HG03095 (cell line): ENCODE results near the gene BRMS1.

Experiments used
- ATAC-seq: cut with Tn5 transposase; IDR thresholded peaks from one replicate; pipeline ENCODE4 v1.9.1; 2021; ENCODE audit warnings: moderate library complexity; ENCODE audit not compliant: unreplicated experiment

The BRMS1 gene

DNA sequence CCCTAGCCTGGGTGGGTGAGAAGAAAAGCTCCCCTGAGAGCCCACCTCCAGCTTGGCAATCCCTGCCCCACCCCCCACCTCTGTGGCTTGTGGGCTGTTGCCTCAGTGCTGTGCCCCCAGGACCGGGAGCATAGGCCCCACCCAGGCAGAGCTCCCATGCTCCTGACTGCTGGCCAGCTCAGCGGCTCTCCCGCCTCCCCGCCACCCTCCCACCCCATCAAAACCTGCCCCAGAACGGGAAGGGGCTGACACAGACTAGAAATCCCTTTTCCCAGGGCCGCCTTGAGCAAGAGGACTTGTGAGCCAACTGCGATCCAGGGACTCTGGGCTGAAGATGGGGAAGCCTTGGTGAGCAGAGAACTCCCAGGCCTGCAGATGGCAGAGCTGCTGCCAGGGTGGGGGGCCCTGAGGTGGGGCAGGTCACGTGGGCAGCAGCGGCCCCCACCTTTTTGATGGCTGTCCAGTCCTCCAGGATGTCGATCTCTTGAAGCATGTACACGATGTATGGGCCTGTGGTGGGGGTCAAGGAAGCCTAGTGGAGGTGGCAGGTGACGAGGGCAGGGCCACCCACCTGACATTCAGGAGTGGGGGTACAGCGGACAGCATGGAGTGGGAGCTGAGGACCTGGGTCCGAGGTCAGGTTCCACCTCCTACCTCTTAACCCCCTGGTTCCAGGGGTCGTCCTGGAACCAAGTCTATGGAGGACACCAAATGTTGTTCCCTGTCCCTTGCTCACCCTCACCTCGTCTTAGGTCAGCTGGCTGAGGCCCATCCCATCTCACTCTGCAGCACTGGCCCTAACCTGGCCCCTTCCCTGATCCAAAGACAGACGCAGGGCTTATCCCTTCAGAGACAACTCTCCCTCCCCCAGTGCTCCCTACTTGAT is 6.4 kb downstream of the BRMS1 start:
- ATAC-seq: no peak

DNA sequence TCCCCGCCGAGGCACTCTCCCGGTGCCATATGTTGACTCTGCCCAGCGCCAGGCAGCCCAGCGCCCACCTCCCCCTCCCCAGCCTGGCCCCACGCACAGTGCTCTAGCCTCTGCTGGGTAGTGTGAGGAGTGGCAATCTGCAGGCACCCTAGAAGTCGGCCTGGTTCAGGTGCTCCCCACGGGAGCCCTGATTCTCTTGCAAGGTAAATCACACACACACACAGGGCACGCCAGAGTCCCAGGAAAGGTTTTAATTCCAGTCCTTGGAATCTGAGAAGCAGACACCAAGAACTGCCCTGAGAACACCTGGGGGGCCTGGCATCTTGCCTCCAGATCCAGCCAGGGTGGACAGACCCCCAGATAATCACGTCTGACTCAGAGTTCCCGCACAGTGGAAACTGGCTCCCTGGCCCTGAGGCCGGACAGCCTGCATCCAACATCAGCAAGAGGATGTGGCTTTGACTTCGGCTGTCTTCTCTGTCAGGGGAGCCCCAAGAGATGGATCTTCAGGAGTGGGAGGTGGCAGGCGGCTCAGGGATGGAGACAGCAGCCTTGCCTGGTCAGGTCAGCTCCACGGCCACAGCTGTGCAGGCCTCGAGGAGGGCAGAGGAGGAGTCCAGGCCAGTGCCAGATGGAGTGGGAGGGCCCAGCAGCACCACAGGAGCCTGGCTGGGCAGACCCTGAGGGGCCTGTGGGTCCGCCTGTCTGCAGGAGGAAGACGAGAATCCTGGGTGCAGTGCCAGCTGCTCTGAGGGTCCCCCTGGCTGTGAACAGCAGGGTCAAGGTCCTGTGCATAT is 7.6 kb downstream of the BRMS1 start:
- ATAC-seq: no peak

DNA sequence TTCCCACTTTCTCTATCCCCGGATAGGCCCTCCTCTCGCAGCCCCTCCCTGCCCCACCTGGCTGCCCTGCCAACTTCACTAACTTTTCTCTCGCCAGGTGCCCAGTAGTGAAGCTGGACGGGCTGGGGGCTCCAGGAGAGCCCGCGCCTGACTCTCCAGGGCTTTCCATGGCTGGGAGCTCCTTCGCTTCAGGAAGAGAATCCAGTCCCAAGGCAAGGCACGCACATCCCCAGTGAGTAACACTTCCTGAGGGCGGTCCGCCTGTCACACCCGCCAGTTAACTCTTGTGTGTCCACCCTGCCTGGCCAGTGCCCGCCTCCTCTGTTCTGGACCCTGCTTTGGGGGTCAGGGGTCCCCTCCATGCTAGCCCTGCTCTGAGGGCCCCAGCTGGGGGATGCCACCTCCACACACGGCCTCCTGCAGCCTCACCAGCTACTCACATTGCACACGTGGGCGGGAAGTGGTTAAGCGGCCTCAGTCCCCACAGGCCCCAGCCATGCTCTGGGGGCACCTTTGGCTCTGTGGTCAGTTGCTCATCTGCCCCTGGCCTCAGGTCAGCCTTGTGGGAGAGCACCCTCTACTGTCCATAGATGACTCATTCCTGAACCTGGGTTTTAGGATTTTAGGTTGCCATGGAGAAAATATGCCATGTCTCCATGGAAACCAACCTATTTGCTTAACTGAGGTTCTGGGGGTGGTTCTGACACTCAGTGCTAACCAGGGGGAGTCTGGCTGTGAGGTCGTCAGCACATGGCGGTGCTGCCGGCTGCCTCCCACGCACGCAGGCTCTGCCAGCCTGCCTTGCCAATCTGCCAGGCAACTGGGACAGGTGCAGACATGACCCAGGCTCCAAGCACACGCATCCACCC is 8.4 kb downstream of the BRMS1 start, which contains the start of gene RIN1:
Gene RIN1, minus strand, starts transcription at position 201 of the 869 bp plus-strand sequence. Its CDS starts 32 bp downstream, at position 169.
- ATAC-seq: no peak

DNA sequence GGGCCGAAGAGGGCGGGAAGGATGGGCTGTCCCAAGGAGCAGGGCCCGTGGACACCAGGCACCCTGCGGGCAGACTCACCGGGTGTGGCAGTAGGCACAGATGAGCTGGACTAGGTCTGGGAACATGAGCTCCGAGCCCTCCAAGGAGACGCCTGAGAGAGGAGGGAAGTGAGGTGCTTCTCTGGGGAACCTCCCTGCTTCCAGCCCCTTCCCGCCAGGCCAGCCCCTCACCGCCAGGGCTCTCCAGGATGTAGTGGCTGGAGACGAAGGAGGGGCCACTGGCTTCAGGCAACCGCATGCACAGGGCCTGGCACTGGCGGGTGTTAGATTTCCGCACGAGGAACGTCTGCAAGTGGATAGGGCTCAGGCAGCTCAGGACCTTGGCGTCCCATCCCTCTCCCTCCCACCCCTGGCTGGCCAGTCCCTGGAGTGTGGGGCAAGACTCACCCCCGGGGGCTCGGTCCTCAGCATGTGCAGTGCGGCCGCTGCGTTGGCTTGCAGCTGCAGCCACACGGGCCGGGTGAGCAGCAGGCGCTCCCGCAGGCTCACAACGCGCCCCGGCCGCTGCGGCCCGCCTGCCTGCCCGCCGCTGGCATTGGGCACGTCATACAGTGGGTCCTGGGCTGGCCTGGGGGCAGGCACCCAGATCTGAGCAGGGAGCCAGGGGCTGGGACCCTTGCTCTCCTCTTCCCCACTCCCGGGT is 9.2 kb downstream of the BRMS1 start:
- ATAC-seq: no peak

DNA sequence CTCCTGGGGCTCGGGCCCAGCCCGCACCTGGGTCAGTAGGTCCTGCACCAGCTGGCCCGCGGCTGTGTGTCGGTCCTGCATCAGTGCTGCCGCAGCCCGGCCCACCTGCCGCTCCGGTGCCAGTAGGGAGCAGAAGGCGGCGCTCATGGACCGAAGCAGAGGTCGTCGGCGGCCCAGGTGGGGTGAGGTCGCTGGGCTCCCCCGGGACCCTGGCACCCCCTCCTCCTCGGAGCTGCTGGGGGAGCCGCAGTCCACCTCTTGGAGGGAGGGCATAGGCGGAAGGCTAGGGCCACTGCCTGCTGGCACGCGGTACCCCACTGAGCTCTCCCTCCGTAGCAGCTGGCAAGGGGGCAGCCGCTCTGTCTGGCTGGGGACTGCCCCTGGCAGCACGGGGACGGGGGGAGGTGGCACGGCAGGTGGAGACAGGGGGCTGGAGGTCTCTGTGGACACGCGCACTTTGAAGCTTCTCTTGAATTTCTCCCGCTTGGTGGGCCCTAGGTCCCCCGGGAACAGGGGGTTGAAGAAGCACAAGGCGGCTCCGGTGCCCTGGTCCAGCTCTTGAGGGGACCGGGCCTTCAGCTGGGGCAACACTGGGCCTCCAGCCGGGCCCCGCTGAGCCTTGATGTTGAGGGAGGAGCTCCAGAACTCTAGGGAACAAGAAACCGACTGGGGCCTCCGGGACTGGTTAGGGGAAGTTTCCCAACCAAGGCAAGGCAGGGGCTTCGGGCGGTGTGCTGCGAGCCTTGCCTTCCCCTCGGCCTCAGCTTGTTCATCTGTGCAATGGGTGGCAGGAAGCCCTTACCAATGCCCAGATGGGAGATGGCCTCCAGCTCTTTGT is 10.1 kb downstream of the BRMS1 start:
- no peak for ATAC-seq

DNA sequence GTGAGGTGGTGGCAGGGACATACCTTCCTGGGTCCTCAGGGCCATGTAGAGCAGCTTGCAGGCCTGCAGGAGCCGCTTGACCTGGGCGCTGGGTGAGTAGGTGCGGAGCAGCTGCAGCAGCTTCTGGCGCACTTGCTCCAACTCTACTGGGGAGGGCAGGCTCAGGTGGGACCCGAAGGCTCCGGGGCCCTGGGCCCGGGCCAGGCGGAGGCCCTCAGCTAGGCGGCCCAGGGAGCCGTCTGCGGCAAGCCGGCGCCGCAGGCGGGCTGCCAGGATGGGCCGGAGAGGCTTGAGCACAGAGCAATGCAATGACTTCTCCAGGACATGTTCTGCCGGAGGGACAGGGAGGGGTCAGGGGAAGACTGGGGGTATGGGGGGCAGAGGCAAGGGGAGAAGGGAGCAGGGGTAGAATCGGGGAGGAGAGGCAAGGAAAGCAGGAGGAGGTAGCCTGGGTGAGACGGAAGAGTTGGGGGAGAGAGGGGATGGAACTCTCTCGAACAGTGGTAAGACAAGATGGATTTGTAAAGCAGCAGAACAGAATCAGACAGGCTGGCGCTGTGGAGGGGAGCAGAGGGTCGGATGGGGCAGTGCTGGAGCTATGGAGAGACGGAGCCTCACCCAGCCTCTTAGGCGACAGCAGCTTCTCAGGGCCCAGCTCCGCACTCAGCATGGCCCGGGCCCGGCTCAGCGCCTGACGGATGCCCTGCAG is 10.9 kb downstream of the BRMS1 start:
- ATAC-seq: no peak

DNA sequence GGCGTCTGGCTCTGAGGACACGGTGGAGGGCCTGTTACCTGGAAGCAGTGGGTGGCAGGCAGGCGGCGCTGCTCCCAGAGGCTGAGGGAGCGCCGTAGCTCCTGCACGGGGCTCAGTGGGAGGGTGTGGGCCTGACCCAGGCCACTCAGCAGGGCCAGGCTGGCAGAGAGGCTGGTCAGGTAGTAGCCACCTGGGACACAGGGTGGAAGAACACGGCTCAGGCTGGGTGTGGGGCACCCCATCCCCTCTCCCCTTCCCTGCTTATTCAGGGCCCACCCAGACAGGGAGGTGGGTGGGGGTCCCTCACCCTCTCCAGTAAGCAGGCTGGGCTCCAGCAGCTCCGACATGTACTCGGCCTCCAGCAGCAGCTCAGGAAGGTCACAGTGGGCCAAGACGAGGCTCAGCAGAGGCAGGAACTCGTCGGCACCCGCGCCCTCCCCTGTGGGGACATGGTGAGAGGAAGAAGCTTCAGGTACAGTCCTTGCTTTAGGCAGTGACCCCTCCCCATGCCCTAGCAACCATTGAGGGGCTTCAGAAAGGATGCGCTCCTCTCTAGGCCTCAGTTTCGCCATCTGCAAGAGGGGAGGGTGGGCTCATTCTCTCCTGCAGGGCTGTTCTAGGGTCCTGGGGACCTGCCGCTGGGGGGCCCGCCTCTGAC is 11.6 kb downstream of the BRMS1 start:
- ATAC-seq: no peak

DNA sequence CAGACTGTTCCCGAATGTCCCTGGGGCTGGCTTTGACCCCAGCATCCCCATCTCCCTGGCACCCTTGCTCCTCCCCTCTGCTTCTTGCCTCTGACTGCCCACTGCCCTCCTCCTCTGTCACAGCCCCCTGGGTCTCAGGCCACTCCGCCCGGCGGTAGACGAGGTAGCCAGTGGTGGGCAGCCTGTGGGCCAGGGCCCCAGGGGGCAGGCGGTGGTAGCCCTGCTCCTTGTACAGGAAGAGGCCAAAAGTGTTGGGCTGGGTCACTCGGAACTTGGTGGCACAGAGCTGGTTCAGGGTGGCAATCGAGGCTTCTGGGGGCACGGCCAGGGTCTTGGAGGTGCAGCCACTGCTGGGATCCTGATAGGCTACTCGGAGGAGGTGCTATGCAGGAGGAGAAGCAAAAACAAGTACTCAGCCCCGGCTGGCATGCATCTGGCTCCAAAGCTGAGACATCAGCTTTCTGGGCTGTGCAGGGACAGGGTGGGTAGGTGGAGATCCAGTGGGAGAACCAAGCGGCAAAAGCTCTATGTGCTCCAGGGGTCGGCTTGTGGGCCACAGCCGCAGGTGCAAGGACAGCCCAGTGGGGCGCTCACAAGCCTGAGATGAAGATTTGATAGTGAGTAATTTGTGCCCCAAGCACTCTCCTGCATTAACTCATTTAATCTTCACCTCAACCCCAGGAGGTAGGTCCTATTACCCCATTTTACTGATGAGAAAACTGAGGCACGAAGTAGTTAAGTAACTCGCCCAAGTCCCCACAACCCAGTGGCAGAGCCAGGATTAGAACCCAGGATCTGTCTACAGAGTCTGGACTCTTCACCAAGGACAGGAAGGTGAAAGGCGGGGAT is 12.3 kb downstream of the BRMS1 start:
- ATAC-seq: no peak

DNA sequence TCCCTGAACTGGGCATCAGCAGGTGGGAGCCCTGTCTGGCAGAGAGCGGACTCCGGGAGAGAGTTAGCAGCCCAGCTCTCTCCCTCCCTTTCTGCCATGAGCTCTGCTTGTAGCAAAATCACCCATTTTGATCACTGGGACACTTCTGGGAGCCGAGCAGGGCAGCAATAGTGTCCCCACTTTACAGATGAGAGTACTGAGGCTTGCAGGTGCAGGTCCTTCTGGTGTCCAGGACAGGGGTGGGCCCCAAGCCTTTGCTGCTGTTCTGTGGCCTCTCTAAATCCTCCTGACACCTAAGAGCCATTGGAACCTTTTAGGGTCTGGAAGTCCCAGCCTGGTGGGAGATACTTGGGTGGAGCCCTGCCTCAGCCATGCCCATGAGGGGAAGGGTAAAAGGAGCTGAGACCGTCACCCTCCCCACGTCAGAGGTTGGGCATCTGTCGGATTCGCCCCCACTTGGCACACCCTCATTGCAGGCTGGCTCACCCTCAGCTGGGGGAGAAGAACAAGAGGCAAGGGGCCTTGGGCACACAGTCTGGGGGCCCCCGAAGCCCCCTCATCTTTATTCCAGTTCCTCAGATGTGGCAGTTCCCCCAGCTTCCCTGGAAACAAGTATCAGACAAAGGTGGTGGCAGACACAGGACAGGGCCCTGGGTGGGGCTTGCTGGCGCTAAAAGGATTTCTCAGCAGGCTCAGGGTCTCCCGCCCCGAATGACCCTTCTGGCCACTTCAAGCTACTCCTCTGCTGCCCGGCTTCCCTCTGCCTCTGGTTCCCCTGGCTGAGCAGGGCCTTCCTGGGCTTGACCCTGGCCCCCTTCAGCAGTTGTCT is 13.1 kb downstream of the BRMS1 start:
- no peak for ATAC-seq

DNA sequence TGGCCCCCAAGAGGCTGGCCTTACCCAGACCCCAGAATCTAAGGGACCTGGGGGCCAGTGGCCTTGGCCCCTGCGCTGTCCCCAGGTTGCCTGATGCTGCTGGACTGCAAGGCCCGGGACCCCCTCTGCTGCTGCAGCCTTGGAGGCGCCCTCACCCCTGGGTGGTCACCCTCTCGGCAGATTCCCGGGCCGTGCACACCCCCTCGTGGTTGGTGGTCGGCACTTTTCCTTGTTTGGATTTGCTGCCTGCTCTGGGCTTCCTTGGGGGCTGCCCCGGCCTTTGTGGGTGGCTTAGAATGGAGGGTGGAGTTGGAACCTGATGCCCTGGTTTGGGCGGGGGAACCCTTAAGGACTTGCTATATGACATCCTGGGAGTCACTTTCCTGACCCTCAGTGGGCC is 14.0 kb downstream of the BRMS1 start:
- ATAC-seq: no peak

DNA sequence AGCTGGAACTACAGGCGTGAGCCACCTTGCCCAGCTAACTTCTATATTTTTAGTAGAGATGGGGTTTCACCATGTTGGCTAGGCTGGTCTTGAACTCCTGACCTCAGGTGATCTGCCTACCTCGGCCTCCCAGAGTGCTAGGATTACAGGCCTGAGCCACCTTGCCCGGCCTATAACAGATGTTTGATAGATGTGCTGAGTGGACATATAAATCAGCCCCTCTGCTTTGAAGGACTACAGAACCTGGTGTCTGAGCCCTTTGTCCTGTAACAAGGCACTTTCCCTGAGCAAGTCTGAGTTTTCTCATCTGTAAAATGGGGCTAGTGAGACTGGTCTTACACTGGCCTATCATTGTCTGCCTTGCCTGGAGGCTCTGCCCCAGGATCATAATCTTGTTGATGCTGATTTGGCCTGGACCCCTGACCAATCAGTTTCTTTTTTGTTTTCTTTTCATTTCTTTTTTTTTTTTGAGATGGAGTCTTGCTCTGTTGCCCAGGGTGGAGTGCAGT is 15.7 kb downstream of the BRMS1 start:
- no peak for ATAC-seq

DNA sequence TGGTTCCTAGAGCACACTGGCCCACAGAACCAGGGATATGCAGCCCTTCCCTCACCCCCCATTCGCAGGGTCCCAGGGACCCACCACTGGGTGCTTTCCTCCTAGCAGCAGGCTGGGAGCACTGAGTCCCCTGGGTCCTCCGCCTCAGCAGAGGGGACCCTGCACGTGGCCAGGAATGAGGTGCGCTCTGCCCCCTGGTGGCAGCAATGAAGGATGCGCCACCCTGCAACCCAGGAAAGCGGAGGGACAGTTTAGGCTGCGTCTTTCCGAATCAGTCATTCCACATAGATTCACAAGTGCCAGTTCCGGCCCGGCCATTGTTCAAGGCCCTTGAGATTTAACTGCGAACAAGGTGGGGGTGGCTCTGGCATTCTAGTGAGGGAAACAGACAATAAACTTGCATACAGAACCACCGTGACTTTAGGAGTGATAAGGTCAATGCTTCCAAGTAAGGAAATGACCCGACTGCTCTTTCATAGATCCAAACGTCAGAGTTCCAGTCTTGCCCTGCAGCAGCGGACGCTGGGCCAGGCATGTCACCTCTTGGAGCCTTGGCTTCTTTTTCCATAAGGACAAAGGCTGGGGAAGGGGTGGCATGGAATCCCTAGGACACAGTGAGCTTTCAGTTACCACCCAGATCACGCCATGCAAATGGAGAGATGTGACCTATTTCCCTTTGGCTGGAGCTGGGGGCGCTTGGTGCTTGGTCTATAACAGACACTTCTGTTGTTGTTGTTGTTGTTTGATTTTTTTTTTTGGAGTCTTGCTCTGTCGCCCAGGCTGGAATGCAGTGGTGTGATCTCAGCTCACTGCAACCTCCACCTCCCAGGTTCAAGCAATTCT is 16.4 kb downstream of the BRMS1 start:
- no peak for ATAC-seq

DNA sequence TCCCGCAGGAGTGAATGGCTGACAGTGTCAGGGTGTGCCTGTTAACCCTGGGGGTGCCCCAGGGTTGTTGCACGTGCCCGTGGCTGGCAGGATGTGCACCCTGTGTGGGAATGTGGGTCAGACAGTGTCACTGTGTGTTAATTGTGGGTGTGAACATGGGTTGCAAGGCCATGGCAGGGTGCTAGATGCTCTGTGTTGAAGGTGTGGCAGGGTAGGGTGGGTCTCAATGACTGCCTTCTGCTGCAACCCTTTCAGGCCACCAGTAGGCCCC is 16.9 kb downstream of the BRMS1 start:
- no peak for ATAC-seq

DNA sequence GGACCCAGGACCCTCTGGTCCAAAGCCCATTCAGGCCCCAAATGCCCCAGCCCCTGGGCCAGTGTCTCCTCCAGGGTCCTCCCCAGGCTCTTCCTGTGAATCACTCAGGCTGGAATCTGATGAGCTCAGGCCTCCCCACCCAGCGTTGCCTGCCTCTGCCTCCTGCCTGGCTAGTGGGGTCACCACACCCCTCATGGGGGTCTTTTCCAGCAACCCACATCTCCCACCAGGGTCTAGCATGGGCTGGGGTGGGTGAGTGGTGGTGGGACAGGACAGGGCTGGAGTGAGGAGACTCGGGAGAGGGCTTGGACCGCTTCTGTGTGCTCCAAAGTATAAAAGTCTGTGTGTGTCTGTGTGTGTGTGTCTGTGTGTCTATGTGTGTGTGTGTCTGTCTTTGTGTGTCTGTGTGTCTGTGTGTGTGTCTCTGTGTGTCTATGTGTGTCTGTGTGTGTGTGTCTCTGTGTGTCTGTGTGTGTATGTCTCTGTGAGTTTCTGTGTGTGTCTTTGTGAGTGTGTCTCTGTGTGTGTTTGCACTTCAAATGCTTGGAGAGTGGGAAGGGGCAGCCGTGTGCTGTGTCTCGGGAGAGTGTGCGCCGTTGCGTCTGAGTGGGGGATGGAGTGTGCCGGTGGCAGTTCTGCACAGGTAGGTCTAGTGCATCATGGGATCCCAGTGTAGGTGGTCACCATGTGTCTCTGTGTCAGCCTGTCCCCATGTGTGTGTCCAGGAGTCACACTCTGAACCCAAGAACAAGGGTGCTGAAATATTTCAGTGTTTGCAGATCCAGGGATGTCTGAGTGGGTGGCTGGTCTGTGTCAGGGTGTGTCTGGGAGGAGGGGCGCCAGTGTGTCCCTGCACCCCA is 17.5 kb downstream of the BRMS1 start:
- ATAC-seq: no peak
